Measurements from ENCODE around the gene TNFRSF12A. TPM values are rescaled to one million over a fixed set of nuclear protein-coding genes. Genes with fewer than 3 reads are reported as not detected.

TNFRSF12A gene
- total RNA-seq, result 0.47 and 1.0 TPM in 2 replicates

- peak; percentile 71 for DNase-seq
- ChIA-PET POLR2A (interaction anchor here (0.7 to 1.9 kb wide), 8 partner anchors 8 to 137 kb away, joined by 3 to 9 read pairs (median 4); partner anchors contain the start of genes FLYWCH2 and ZNF213), CTCF (interaction anchor here (1.8 to 2.4 kb wide), 3 partner anchors 8 to 16 kb away, joined by 9 to 12 read pairs (median 11); no protein-coding TSS in a partner anchor)
- TF ChIP-seq CTCF (IDR thresholded peaks at IDR 0.05), result no peak
- H3K27ac Mint-ChIP-seq, result peak within 1 kb of the TSS; percentile 99
- intact Hi-C loops (cut with micrococcal nuclease), result loop anchor here (1.0 to 5.0 kb wide), 7 partner anchors 16 to 113 kb away; partner anchors contain the start of genes PAQR4 and ZSCAN10
- H3K27me3 Mint-ChIP-seq, result peaks cover 6% of the 10 kb centered on the region
- peaks cover 5% of the 10 kb centered on the region for H3K36me3 Mint-ChIP-seq (ENCODE audit: low read depth)
- peak; percentile 23 for ATAC-seq (ENCODE audit: low read depth)
- peaks cover 49% of the 10 kb centered on the region for H3K4me1 Mint-ChIP-seq
- H3K4me3 Mint-ChIP-seq, result peak within 1 kb of the TSS; percentile 92
- H3K9me3 Mint-ChIP-seq, result no peaks in the 10 kb centered on the region
These were observed at the start of gene TNFRSF12A for GRCh38 chr16:3020247-3020603. TSS of gene TNFRSF12A (plus strand) at chr16:3020368. CDS start at chr16:3020398, 30 bp downstream.

- TF ChIP-seq CTCF (IDR thresholded peaks at IDR 0.05), result no peak
- CTCF ChIA-PET, result interaction anchor here (0.6 to 0.9 kb wide), 2 partner anchors 12 to 197 kb away, joined by 3 read pairs; no protein-coding TSS in a partner anchor
- intact Hi-C loops (cut with micrococcal nuclease), result no loop called here
- ATAC-seq (ENCODE audit: low read depth) (no peak), DNase-seq (no peak)
- no peaks in the 10 kb centered on the region for H3K9me3 Mint-ChIP-seq
- H3K4me1 Mint-ChIP-seq, result peaks cover 16% of the 10 kb centered on the region
- peaks cover 12% of the 10 kb centered on the region for H3K27me3 Mint-ChIP-seq
- POLR2A ChIA-PET, result interaction anchor here (0.5 to 1.6 kb wide), 2 partner anchors 11 to 210 kb away, joined by 4 read pairs; no protein-coding TSS in a partner anchor
- no peak overlapping the region for H3K27ac Mint-ChIP-seq
- no peaks in the 10 kb centered on the region for H3K36me3 Mint-ChIP-seq (ENCODE audit: low read depth)
- peak overlapping the region; percentile 55 for H3K4me3 Mint-ChIP-seq
These were observed 49.6 kb upstream of the TNFRSF12A start for GRCh38 chr16:2970563-2970962.

- CTCF ChIA-PET, result no interaction called here
- no peak for TF ChIP-seq CTCF (IDR thresholded peaks at IDR 0.05)
- H3K4me1 Mint-ChIP-seq, result peaks cover 13% of the 10 kb centered on the region
- ATAC-seq (ENCODE audit: low read depth) (no peak), DNase-seq (no peak)
- POLR2A ChIA-PET, result interaction anchor here (1.4 kb wide), 1 partner anchor 9 kb away, joined by 4 read pairs; the partner anchor contains the start of gene PKMYT1
- no peaks in the 10 kb centered on the region for H3K36me3 Mint-ChIP-seq (ENCODE audit: low read depth)
- H3K9me3 Mint-ChIP-seq, result no peaks in the 10 kb centered on the region
- no peak overlapping the region for H3K27ac Mint-ChIP-seq
- peak overlapping the region; percentile 55 for H3K4me3 Mint-ChIP-seq
- peaks cover 12% of the 10 kb centered on the region for H3K27me3 Mint-ChIP-seq
- intact Hi-C loops (cut with micrococcal nuclease), result no loop called here
These were observed 48.8 kb upstream of the TNFRSF12A start for GRCh38 chr16:2971134-2971984.

- CTCF ChIA-PET, result no interaction called here
- peaks cover 12% of the 10 kb centered on the region for H3K27me3 Mint-ChIP-seq
- no peaks in the 10 kb centered on the region for H3K9me3 Mint-ChIP-seq
- H3K4me1 Mint-ChIP-seq, result peaks cover 13% of the 10 kb centered on the region
- ATAC-seq (ENCODE audit: low read depth) (no peak), DNase-seq (no peak)
- intact Hi-C loops (cut with micrococcal nuclease), result no loop called here
- POLR2A ChIA-PET, result interaction anchor here (0.7 to 1.4 kb wide), 2 partner anchors 8 to 162 kb away, joined by 3 to 4 read pairs; partner anchors contain the start of genes PKMYT1 and ZNF213
- peak overlapping the region; percentile 26 for H3K4me3 Mint-ChIP-seq
- H3K36me3 Mint-ChIP-seq (ENCODE audit: low read depth), result no peaks in the 10 kb centered on the region
- H3K27ac Mint-ChIP-seq, result no peak overlapping the region
- no peak for TF ChIP-seq CTCF (IDR thresholded peaks at IDR 0.05)
These were observed 48.0 kb upstream of the TNFRSF12A start for GRCh38 chr16:2971985-2972784.

Data from activated B cell treated with CpG ODN at 0.5 μM for 24 hours (primary cell).